Measurements from ENCODE around the gene TMED10. TPM values are rescaled to one million over a fixed set of nuclear protein-coding genes. Genes with fewer than 3 reads are reported as not detected.
"Not testable (repeated sequence)": the region's sequence is repeated elsewhere in the genome, so short reads cannot be mapped to it uniquely, and the experiment has no call there.

TMED10 gene
- polyA plus RNA-seq, 4 donors, result 232 to 293 (median 275) TPM

DNA sequence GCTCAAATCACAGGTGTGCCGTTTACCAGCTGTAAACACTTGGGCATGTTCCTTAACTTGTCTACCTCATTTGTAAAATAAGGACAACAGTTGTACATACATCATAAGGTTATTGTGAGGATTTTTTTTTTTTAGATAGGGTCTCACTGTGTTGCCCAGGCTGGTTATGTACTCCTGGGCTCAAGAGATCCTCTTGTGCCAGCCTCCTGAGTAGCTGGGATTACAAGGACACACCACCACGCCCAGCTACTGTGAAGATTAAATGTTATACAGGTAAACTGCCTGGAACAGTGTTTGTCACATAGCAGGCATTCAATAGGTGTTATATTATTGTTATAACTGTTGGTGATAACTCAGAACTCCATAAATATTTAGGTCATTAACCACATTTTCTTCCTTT is 12.7 kb downstream of the TMED10 start:
- no peak for DNase-seq (ENCODE audit: low read depth in 4 of 4, low spot score in 3 of 4)

- no peak for DNase-seq (ENCODE audit: low read depth in 4 of 4, low spot score in 3 of 4)
Measured at GRCh38 chr14:75162631-75163030, 13.8 kb downstream of the TMED10 start.

- no peak for DNase-seq (ENCODE audit: low read depth in 4 of 4, low spot score in 3 of 4)
Measured at GRCh38 chr14:75158843-75159614, 17.4 kb downstream of the TMED10 start.

- no peak for DNase-seq (ENCODE audit: low read depth in 4 of 4, low spot score in 3 of 4)
Measured at GRCh38 chr14:75156901-75157300, 19.5 kb downstream of the TMED10 start.

DNA sequence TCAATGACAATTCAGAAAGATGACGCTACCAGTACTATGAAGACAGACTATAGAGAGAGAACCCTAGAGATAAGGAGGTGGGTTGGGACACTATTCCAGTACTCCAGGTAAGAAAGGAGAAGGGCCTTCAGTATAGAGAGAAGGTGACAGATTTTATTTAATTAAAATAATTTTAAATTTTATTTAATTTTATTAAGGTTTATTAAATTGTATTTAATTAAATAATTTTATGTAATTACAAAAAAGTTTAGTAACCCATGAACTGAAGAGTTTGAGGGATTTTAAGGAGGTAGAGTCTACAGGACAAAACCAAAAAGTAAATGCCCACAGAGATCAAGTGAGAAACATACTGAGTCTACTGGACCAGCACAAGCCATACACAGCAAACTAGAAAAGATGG is 20.3 kb downstream of the TMED10 start:
- DNase-seq (ENCODE audit: low read depth in 4 of 4, low spot score in 3 of 4), result no peak

- DNase-seq (ENCODE audit: low read depth in 4 of 4, low spot score in 3 of 4), result no peak
Measured at GRCh38 chr14:75155169-75155568, 21.2 kb downstream of the TMED10 start.

DNA sequence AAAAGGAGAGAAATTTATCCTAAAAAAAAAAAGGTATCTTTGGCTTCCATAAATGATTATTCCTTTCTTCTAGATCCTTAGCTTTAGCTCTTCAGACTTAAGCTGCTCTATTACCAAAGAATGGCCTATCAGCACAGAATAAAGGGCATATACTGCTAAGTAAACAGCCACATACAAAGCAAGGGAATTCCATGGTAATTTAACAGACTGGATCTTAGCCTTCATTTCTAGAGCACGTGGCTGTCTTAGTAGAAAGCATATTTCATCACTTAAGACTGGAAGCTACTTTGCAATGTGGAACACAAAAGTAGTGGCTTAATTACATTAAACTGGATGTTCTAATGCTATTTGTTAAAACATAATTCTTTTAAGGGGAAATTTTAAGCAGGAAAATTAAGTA is 23.1 kb downstream of the TMED10 start:
- DNase-seq (ENCODE audit: low read depth in 4 of 4, low spot score in 3 of 4), result no peak

DNA sequence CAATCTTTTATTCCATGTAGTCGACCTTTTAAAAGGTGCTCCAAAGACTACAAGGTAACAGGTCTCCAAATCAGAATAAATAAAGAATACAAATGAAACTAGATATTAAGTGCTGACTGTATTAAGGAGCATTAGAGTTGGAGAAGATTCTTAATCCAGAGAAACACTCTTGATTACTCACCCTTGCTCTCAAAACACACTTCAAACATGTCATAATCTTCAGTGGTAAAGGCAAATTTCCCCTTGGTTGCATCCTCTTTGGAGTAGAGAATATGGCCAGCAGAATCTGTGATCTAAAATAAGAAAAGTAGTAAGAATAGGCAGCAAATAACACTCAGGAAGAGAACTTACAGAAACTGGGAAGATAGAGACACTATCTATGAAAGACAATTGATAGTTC is 24.6 kb downstream of the TMED10 start:
- no peak for DNase-seq (ENCODE audit: low read depth in 4 of 4, low spot score in 3 of 4)

GRCh38 chr14:75150637-75151036 is 25.8 kb downstream of the TMED10 start:
- DNase-seq (ENCODE audit: low read depth in 4 of 4, low spot score in 3 of 4), result not testable (repeated sequence)

- DNase-seq (ENCODE audit: low read depth in 4 of 4, low spot score in 3 of 4), result no peak
Measured at GRCh38 chr14:75150150-75150549, 26.3 kb downstream of the TMED10 start.

DNA sequence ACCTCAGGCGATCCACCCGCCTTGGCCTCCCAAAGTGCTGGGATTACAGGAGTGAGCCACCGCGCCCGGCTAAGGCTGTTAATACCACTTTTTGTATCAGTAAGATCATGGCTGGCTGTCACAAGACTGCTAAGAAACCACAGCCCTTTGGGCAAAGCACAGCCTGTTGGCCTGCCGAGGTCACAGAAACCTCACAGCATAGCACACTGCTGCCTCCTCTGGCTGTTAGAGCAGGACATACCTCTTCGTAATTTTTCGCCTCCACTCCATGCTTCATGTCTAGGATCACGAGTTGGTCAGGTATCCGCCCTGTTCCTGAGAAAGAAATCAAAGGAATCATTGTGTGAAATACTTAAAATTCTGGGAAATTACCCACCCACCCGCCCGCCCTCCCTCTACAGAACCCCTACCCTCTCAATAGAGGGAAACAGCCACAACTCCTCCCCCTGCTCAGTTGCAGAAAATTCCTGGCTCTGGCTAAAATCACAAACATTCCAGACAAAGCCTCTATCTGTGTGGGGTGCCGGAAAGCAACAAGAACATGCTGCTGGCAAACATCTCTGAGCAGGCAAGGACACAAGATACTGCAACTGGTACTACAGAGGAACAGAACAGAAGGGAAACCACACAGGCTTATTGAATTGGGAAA is 28.9 kb downstream of the TMED10 start:
- DNase-seq (ENCODE audit: low read depth in 4 of 4, low spot score in 3 of 4), result no peak

DNA sequence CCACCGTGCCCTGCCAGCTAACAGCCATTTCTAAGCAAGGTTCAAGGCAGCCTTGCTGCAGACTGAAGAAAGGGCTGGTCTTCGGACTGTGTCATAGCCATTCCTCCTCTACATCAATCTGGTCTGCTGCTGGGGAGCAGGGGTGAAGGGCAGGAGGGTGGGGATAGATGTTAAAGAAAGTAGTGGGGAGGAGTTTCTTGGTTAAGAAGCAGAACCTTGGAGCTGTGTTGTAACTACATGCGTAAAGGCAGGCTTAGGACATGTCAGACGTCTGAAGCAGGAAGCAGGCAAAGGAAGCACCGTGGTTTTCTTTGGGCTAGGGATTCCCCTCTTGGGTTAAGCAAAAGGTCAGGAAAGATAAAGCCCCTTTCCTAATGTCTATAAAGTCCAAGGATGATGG is 31.5 kb downstream of the TMED10 start:
- DNase-seq (ENCODE audit: low read depth in 4 of 4, low spot score in 3 of 4), result no peak

- no peak for DNase-seq (ENCODE audit: low read depth in 4 of 4, low spot score in 3 of 4)
Measured at GRCh38 chr14:75143761-75144527, 32.5 kb downstream of the TMED10 start.

GRCh38 chr14:75142494-75142893 is 33.9 kb downstream of the TMED10 start:
- DNase-seq (ENCODE audit: low read depth in 4 of 4, low spot score in 3 of 4), result no peak

GRCh38 chr14:75141967-75142366 is 34.4 kb downstream of the TMED10 start:
- no peak for DNase-seq (ENCODE audit: low read depth in 4 of 4, low spot score in 3 of 4)

DNA sequence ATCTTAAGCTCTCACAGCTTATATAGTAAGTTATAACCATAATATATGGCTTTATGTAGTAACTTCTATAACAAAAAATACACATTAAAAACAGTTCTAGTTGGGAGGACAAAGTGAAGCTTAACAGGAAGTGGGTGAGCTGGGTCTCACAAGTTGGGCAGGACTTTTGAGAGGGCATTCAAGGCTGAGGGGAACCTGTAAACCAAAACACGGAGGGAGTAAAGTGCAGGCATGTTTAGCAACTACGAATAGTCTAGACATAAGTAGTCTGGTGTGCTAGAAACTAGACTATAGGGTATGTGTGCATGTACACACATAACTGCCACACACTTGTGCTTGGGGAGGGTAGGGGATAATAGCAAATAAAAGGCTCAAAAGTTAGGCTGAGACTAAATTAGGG is 35.4 kb downstream of the TMED10 start:
- DNase-seq (ENCODE audit: low read depth in 4 of 4, low spot score in 3 of 4), result no peak

GRCh38 chr14:75140620-75141019 is 35.8 kb downstream of the TMED10 start:
- no peak for DNase-seq (ENCODE audit: low read depth in 4 of 4, low spot score in 3 of 4)

GRCh38 chr14:75139185-75139584 is 37.2 kb downstream of the TMED10 start:
- DNase-seq (ENCODE audit: low read depth in 4 of 4, low spot score in 3 of 4), result no peak

DNA sequence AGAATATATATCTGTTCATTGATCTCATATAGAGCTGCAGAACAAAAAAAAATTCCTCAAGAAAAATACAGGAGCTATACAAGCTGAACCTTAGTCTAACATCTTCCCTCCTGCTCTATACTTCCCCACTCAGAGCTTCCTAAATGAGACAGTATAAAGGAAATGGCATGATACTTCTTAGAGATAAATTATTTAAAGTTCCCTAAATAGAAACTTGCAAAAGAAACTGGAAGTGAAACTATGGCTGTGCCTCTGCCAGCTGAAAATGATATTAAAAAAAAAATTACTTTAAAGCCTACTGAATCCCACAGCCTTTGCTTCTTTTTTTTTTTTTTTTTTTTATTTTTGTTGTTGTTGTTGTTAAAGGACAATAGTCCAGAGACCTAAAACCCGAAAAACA is 37.9 kb downstream of the TMED10 start:
- no peak for DNase-seq (ENCODE audit: low read depth in 4 of 4, low spot score in 3 of 4)

GRCh38 chr14:75134644-75135043 is 41.8 kb downstream of the TMED10 start:
- DNase-seq (ENCODE audit: low read depth in 4 of 4, low spot score in 3 of 4), result no peak

DNA sequence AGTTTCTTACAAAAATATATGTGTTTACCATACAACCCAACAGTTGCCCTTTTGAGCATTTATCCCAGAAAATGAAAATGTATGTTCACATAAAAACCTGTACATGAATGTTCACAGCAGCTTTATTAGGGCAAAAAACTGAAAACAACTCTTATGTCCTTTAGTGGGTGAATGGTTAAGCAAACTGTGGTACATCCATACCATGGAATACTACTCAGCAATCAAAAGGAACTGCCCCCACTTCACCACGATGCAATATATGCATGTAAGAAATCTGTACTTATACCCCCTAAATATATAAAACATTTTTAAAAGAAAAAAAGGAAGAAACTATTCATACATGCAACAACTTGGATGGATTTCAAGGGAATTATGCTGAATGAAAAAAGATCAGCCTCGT is 42.8 kb downstream of the TMED10 start:
- no peak for DNase-seq (ENCODE audit: low read depth in 4 of 4, low spot score in 3 of 4)
